ENCODE data around the gene ARIH1. TPM values are rescaled to one million over a fixed set of nuclear protein-coding genes. Genes with fewer than 3 reads are reported as not detected.

Gene ARIH1
- total and polyA plus RNA-seq, 4 experiments from 2014 or later: 10.5 to 210 (median 120) TPM

GRCh38 chr15:72536506-72536905, 62.4 kb downstream of the ARIH1 start:
- peaks cover 35 to 72% (median 50%) of the 10 kb centered on the region in 4 donors for H3K4me1 Mint-ChIP-seq
- no peaks in the 10 kb centered on the region for H3K36me3 ChIP-seq (ENCODE audit: insufficient read depth, low read length)
- H3K27ac Mint-ChIP-seq: no peak overlapping the region
- H3K27me3 Mint-ChIP-seq: no peaks in the 10 kb centered on the region
- no peaks in the 10 kb centered on the region for H3K27me3 ChIP-seq (ENCODE audit: insufficient read depth, low read length)
- ChIA-PET CTCF (ENCODE audit: partially characterized antibody) (interaction anchor here (8.6 kb wide), 1 partner anchor 224 kb away, joined by 70 read pairs; no protein-coding TSS in a partner anchor), POLR2A (ENCODE audit: partially characterized antibody) (no interaction called here)
- intact Hi-C loops (cut with micrococcal nuclease): no loop called here
- no peak for DNase-seq
- H3K4me3 Mint-ChIP-seq: no peak overlapping the region
- H3K9me3 ChIP-seq (ENCODE audit: control insufficient read depth in 1 of 2, low read length in 2 of 2): no peaks in the 10 kb centered on the region
- no peak overlapping the region for H3K27ac ChIP-seq (ENCODE audit: low read depth, low read length)
- no peak overlapping the region for H3K4me3 ChIP-seq (ENCODE audit: low read length in 2 of 2)
- peaks cover 14 to 20% of the 10 kb centered on the region in 2 donors for H3K36me3 Mint-ChIP-seq
- peaks cover 0 to 12% (median 4%) of the 10 kb centered on the region in 8 donors for H3K9me3 Mint-ChIP-seq
- peaks cover 37% of the 10 kb centered on the region for H3K4me1 ChIP-seq (ENCODE audit: insufficient read depth, low read length)

GRCh38 chr15:72538931-72539330, 64.8 kb downstream of the ARIH1 start:
- POLR2A ChIA-PET (ENCODE audit: partially characterized antibody): no interaction called here
- H3K9me3 Mint-ChIP-seq: peaks cover 0 to 12% (median 4%) of the 10 kb centered on the region in 8 donors
- peak overlapping the region in 3 of 7 donors; percentile 15 to 58 (median 36) for H3K27ac Mint-ChIP-seq
- H3K36me3 Mint-ChIP-seq: peaks cover 14 to 22% of the 10 kb centered on the region in 2 donors
- no peaks in the 10 kb centered on the region for H3K27me3 Mint-ChIP-seq
- CTCF ChIA-PET (ENCODE audit: partially characterized antibody): interaction anchor here (1.1 to 1.4 kb wide), 2 partner anchors 11 to 226 kb away, joined by 3 read pairs; no protein-coding TSS in a partner anchor
- intact Hi-C loops (cut with micrococcal nuclease): no loop called here
- H3K36me3 ChIP-seq (ENCODE audit: insufficient read depth, low read length): no peaks in the 10 kb centered on the region
- H3K4me1 ChIP-seq (ENCODE audit: insufficient read depth, low read length): peaks cover 26% of the 10 kb centered on the region
- no peak overlapping the region for H3K4me3 ChIP-seq (ENCODE audit: low read length in 2 of 2)
- DNase-seq: no peak
- H3K9me3 ChIP-seq (ENCODE audit: control insufficient read depth in 1 of 2, low read length in 2 of 2): no peaks in the 10 kb centered on the region
- H3K27ac ChIP-seq (ENCODE audit: low read depth, low read length): no peak overlapping the region
- no peak overlapping the region for H3K4me3 Mint-ChIP-seq
- H3K27me3 ChIP-seq (ENCODE audit: insufficient read depth, low read length): no peaks in the 10 kb centered on the region
- H3K4me1 Mint-ChIP-seq: peaks cover 27 to 66% (median 44%) of the 10 kb centered on the region in 4 donors

DNA sequence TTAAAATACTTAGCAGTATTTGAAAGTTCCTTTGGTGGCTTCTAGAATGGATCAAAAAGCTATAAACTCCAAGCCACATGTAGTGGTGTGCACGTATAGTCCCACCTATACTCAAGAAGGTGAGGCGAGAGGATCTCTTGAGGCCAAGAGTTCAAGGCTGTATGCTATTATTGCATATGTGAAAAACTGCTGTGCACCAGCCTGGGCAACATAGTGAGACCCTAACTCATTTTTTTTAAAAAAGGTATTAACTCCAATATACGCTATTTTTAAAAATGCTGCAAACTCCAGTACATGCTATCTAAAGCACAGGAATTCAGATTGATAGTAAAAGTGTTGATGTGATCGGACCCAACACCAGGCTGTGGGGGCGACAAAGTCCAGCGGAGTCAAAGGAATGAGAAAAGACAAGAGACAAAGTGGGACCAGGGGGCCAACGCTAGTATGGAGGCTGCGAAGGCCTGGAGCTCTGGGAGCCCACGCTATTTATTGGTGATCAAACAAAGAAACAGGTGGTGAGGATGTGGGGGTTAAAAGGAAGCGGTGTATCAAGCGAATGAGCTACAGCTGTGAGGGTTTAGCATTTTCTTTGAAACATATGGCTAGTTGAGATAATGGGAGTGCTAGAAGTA, 66.6 kb downstream of the ARIH1 start:
- Histone ChIP-seq H3K36me3 (ENCODE audit: insufficient read depth, low read length) (peaks cover 5% of the 10 kb centered on the region), H3K4me1 (ENCODE audit: insufficient read depth, low read length) (peaks cover 10% of the 10 kb centered on the region), H3K4me3 (ENCODE audit: low read length in 2 of 2) (no peak overlapping the region), H3K27ac (ENCODE audit: low read depth, low read length) (no peak overlapping the region), H3K27me3 (ENCODE audit: insufficient read depth, low read length) (no peaks in the 10 kb centered on the region), H3K9me3 (ENCODE audit: control insufficient read depth in 1 of 2, low read length in 2 of 2) (no peaks in the 10 kb centered on the region)
- intact Hi-C loops (cut with micrococcal nuclease): no loop called here
- POLR2A ChIA-PET (ENCODE audit: partially characterized antibody): no interaction called here
- DNase-seq: no peak
- peaks cover 17 to 55% (median 33%) of the 10 kb centered on the region in 4 donors for H3K4me1 Mint-ChIP-seq
- peaks cover 0 to 12% (median 4%) of the 10 kb centered on the region in 8 donors for H3K9me3 Mint-ChIP-seq
- peaks cover 22 to 32% of the 10 kb centered on the region in 2 donors for H3K36me3 Mint-ChIP-seq
- H3K27ac Mint-ChIP-seq: peak overlapping the region in 2 of 7 donors; percentile 32 to 56
- CTCF ChIA-PET (ENCODE audit: partially characterized antibody): no interaction called here
- H3K4me3 Mint-ChIP-seq: no peak overlapping the region
- no peaks in the 10 kb centered on the region for H3K27me3 Mint-ChIP-seq

- CTCF ChIA-PET (ENCODE audit: partially characterized antibody): no interaction called here
- H3K36me3 ChIP-seq (ENCODE audit: insufficient read depth, low read length): peaks cover 5% of the 10 kb centered on the region
- H3K27ac ChIP-seq (ENCODE audit: low read depth, low read length): no peak overlapping the region
- H3K27me3 ChIP-seq (ENCODE audit: insufficient read depth, low read length): no peaks in the 10 kb centered on the region
- peaks cover 0 to 12% (median 4%) of the 10 kb centered on the region in 8 donors for H3K9me3 Mint-ChIP-seq
- H3K27me3 Mint-ChIP-seq: no peaks in the 10 kb centered on the region
- no peak for DNase-seq
- peaks cover 13 to 45% (median 29%) of the 10 kb centered on the region in 4 donors for H3K4me1 Mint-ChIP-seq
- no peaks in the 10 kb centered on the region for H3K9me3 ChIP-seq (ENCODE audit: control insufficient read depth in 1 of 2, low read length in 2 of 2)
- peaks cover 4% of the 10 kb centered on the region for H3K4me1 ChIP-seq (ENCODE audit: insufficient read depth, low read length)
- POLR2A ChIA-PET (ENCODE audit: partially characterized antibody): no interaction called here
- H3K36me3 Mint-ChIP-seq: peaks cover 29 to 40% of the 10 kb centered on the region in 2 donors
- H3K4me3 ChIP-seq (ENCODE audit: low read length in 2 of 2): no peak overlapping the region
- H3K27ac Mint-ChIP-seq: peak overlapping the region in 1 of 7 donors; percentile 0
- intact Hi-C loops (cut with micrococcal nuclease): no loop called here
- H3K4me3 Mint-ChIP-seq: no peak overlapping the region
Observed at GRCh38 chr15:72541674-72542073, 67.5 kb downstream of the ARIH1 start.

- peaks cover 0 to 6% (median 2%) of the 10 kb centered on the region in 8 donors for H3K9me3 Mint-ChIP-seq
- CTCF ChIA-PET (ENCODE audit: partially characterized antibody): interaction anchor here (1.3 to 1.4 kb wide), 2 partner anchors 12 to 37 kb away, joined by 3 to 4 read pairs; no protein-coding TSS in a partner anchor
- intact Hi-C loops (cut with micrococcal nuclease): no loop called here
Observed at GRCh38 chr15:72545156-72545555, 71.0 kb downstream of the ARIH1 start.

GRCh38 chr15:72554471-72555425, 80.6 kb downstream of the ARIH1 start:
- DNase-seq: peak in 1 of 5 donors; percentile 47
- ChIA-PET CTCF (ENCODE audit: partially characterized antibody) (no interaction called here), POLR2A (ENCODE audit: partially characterized antibody) (interaction anchor here (0.7 kb wide), 1 partner anchor 28 kb away, joined by 3 read pairs; no protein-coding TSS in a partner anchor)
- Histone ChIP-seq H3K4me3 (ENCODE audit: low read length in 2 of 2) (no peak overlapping the region), H3K27me3 (ENCODE audit: insufficient read depth, low read length) (no peaks in the 10 kb centered on the region), H3K4me1 (ENCODE audit: insufficient read depth, low read length) (no peaks in the 10 kb centered on the region), H3K36me3 (ENCODE audit: insufficient read depth, low read length) (peaks cover 18% of the 10 kb centered on the region), H3K27ac (ENCODE audit: low read depth, low read length) (no peak overlapping the region), H3K9me3 (ENCODE audit: control insufficient read depth in 1 of 2, low read length in 2 of 2) (no peaks in the 10 kb centered on the region)
- peaks cover 0 to 1% (median 0%) of the 10 kb centered on the region in 8 donors for H3K9me3 Mint-ChIP-seq
- H3K27me3 Mint-ChIP-seq: no peaks in the 10 kb centered on the region
- peaks cover 18 to 45% (median 27%) of the 10 kb centered on the region in 4 donors for H3K4me1 Mint-ChIP-seq
- peak overlapping the region in 5 of 7 donors; percentile 19 to 68 (median 48) for H3K27ac Mint-ChIP-seq
- intact Hi-C loops (cut with micrococcal nuclease): no loop called here
- H3K4me3 Mint-ChIP-seq: no peak overlapping the region
- H3K36me3 Mint-ChIP-seq: peaks cover 6 to 47% of the 10 kb centered on the region in 2 donors

More at GRCh38 chr15:72545156-72545555, 71.0 kb downstream of the ARIH1 start:
- Mint-ChIP-seq H3K4me1 (peaks cover 17 to 34% (median 28%) of the 10 kb centered on the region in 4 donors), H3K27me3 (no peaks in the 10 kb centered on the region), H3K4me3 (no peak overlapping the region), H3K36me3 (peaks cover 27 to 46% of the 10 kb centered on the region in 2 donors), H3K27ac (peak overlapping the region in 2 of 7 donors; percentile 3 to 9)
- POLR2A ChIA-PET (ENCODE audit: partially characterized antibody): no interaction called here
- Histone ChIP-seq H3K4me3 (ENCODE audit: low read length in 2 of 2) (no peak overlapping the region), H3K9me3 (ENCODE audit: control insufficient read depth in 1 of 2, low read length in 2 of 2) (no peaks in the 10 kb centered on the region), H3K4me1 (ENCODE audit: insufficient read depth, low read length) (no peaks in the 10 kb centered on the region), H3K27me3 (ENCODE audit: insufficient read depth, low read length) (no peaks in the 10 kb centered on the region), H3K27ac (ENCODE audit: low read depth, low read length) (no peak overlapping the region), H3K36me3 (ENCODE audit: insufficient read depth, low read length) (peaks cover 10% of the 10 kb centered on the region)
- no peak for DNase-seq

DNA sequence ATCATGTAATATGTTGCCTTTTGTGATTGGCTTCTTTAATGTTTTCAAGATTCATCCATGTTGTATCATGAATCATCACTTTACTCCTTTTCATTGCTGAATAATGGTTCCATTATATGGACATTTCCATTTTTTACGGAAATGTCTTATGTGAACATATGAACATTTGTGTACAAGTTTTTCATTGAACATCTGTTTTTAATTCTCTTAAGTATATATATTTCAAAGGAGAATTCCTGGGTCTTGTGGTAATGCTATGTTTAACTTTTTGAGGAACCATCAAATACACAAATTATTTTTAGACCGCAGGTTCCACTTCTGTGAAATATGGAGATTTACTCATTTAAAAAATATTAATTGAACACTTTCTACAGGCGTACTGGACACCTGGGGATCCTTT, 85.7 kb downstream of the ARIH1 start:
- Mint-ChIP-seq H3K9me3 (peaks cover 0 to 1% (median 0%) of the 10 kb centered on the region in 8 donors), H3K4me3 (no peak overlapping the region), H3K4me1 (peaks cover 10 to 25% (median 18%) of the 10 kb centered on the region in 4 donors), H3K27me3 (no peaks in the 10 kb centered on the region), H3K27ac (peak overlapping the region in 1 of 7 donors; percentile 54), H3K36me3 (peaks cover 28 to 83% of the 10 kb centered on the region in 2 donors)
- H3K36me3 ChIP-seq (ENCODE audit: insufficient read depth, low read length): peaks cover 42% of the 10 kb centered on the region
- H3K4me1 ChIP-seq (ENCODE audit: insufficient read depth, low read length): no peaks in the 10 kb centered on the region
- DNase-seq: no peak
- ChIA-PET CTCF (ENCODE audit: partially characterized antibody) (interaction anchor here (1.4 kb wide), 1 partner anchor 247 kb away, joined by 3 read pairs; no protein-coding TSS in a partner anchor), POLR2A (ENCODE audit: partially characterized antibody) (no interaction called here)
- no peak overlapping the region for H3K27ac ChIP-seq (ENCODE audit: low read depth, low read length)
- no peaks in the 10 kb centered on the region for H3K27me3 ChIP-seq (ENCODE audit: insufficient read depth, low read length)
- no peak overlapping the region for H3K4me3 ChIP-seq (ENCODE audit: low read length in 2 of 2)
- H3K9me3 ChIP-seq (ENCODE audit: control insufficient read depth in 1 of 2, low read length in 2 of 2): no peaks in the 10 kb centered on the region
- intact Hi-C loops (cut with micrococcal nuclease): no loop called here

All from CD4-positive, alpha-beta memory T cell (primary cell).